GM10847 (cell line): ENCODE data around the gene HMX3.

ENCODE experiments used
- POLR2A ChIP-seq: IDR thresholded peaks from 2 replicates; pipeline ENCODE4 v1.6.1; 2011; ENCODE audit not compliant: insufficient read length; ENCODE audit errors: extremely low read depth

HMX3 gene

DNA sequence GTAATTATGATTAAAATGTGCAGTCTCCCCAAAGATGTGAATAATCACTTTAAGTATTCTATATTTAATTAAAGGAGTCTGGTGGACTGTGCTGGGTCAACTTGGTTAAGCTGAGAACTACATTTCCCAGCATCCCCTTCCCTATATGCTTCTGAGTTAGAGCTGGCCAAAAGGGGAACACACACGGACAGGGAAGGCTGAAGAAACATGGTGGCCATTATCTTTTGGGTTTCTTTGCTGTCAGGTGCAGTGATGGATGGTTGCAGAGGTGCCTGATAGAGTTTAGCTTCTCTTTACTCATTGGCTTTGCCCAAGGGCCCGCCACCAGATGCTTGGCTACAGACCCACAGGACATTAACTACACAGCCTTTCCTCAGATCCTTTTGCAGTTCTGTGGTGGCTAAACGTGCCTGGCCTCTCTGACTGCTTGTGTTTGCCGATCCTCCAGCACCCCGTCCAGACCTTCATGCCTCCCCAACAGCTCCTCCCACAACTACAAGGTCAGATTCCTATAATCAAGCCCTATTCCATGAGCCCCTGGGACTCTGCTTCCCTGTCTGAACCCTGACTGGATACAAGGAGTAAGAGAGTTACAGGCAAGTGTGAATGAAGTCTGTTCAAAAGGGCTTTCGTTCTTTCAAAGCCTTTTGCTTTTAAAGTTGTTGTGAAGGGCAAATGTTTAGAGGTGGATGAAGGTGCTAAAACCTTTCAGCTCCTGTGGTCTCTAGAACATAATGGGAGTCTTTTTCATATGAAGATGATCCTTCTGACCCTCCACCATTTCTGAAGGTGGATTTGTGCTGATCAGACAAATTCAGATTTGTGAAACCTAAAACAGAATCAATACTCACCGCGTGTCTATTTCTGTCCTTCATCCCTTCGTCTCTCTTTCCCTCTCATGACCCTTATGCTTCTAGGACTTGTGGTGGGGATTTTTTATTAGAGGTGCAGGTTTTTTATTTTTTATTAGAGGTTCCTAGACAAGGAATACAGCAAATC lies 39.9 kb downstream of the HMX3 start:
- TF ChIP-seq POLR2A, result no peak

DNA sequence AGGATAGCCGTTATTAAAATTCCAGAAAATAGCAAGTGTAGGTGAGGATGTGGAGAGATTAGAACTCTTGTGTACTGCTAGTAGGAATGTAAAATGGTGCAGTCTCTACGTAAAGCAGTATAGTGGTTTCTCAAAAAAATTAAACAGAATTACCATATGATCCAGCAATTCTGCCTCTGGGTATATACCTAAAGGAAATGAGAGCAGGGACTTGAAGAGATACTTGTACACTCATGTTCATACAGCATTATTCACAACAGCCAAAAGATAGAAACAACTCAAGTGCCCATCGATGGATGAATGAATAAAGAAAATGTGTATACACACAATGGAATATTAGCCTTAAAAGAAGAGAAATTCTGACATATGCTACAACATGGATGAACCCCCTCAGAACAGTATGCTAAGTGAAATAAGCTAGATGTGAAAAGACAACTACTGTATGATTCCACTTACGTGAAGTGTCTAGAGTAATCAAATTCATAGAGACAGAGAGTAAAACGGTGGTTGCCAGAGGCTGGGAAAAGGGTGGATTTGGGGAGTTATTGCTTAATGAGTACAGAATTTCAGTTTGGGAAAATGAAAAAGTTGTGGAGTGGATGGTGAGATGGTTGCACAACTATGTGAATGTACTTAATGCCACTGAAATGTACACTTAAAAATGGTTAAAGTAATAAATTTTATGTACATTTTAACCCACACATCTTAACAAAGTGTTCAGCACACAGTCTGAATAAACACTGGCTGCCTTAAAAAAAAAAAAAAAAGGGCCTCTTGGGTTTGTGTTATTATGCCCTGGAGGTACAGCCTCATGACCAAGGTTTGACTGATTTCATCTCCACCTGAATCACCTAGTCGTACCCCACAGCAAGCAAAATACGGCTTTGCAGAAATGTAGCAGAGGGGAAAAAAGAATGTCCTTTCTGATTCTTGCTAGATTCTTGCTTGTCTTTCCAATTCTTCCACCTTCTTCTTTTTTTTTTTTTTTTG lies 44.6 kb downstream of the HMX3 start:
- TF ChIP-seq POLR2A, result no peak

- TF ChIP-seq POLR2A, result no peak
Observed at GRCh38 chr10:123183724-123184123, 48.0 kb downstream of the HMX3 start.

DNA sequence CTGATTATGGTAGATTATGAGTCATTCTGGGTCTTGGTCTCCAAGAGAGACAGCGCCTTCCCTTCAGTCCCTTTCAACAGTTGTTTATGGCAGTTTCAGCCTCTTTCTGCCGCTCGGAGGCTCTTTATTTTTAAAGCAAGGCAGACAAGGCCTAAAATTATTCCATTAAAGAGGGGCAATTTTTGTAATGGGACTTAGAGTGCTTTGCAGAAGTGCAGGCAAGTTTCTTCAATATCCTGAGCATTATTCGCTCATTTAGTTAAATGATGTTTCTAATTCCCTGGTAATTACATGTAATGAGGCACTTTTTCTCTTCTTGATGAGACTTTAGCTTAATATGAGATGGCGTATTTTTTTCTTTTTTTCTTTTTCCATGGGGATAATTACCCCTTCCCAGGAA lies 52.0 kb downstream of the HMX3 start:
- TF ChIP-seq POLR2A, result no peak
